SU-DHL-6 (cell line): ENCODE data around the gene INTS7.

Experiments
- H2AFZ ChIP-seq: fragments of 200-600 bp; sonication (generic); 2 replicates; pipeline ENCODE4 v1.6.1; 2014; ENCODE audit warnings: low read depth, mild to moderate bottlenecking, moderate library complexity, mixed read lengths, antibody characterized with exemption, low read length; ENCODE audit not compliant: severe bottlenecking
- H3F3A ChIP-seq: fragments of 200-600 bp; shearing (Covaris generic); 2 replicates; pipeline ENCODE4 v1.6.0; 2016; ENCODE audit warnings: antibody characterized with exemption, mild to moderate bottlenecking; ENCODE audit not compliant: insufficient read depth
- H3K27ac ChIP-seq: fragments of 200-600 bp; sonication (generic); 2 replicates; pipeline ENCODE4 v1.5.1; 2016; ENCODE audit warnings: low read depth, mild to moderate bottlenecking, low read length, moderate library complexity, mixed read lengths
- H3K27me3 ChIP-seq: fragments of 200-600 bp; sonication (generic), shearing (Covaris generic); 2 replicates; pipeline ENCODE4 v1.6.0; 2014; ENCODE audit warnings: mild to moderate bottlenecking, low read length
- H3K36me3 ChIP-seq: fragments of 200-600 bp; sonication (generic); 2 replicates; pipeline ENCODE4 v1.6.1; 2014; ENCODE audit warnings: mild to moderate bottlenecking, low read length, mixed read lengths
- H3K4me2 ChIP-seq: fragments of 300-600, 200-600 bp; shearing (Covaris generic), sonication (generic); 2 replicates; pipeline ENCODE4 v1.6.0; 2014; ENCODE audit warnings: low read length, low read depth, mild to moderate bottlenecking; ENCODE audit not compliant: poor library complexity, severe bottlenecking
- H3K4me3 ChIP-seq: fragments of 200-600 bp; sonication (generic); 2 replicates; pipeline ENCODE4 v1.5.1; 2014; ENCODE audit warnings: antibody characterized with exemption, low read length, mild to moderate bottlenecking, mixed read lengths; ENCODE audit not compliant: insufficient read depth, poor library complexity, severe bottlenecking
- H3K79me2 ChIP-seq: fragments of 200-600 bp; sonication (generic); 2 replicates; pipeline ENCODE4 v1.6.1; 2014; ENCODE audit warnings: mild to moderate bottlenecking, low read length, moderate library complexity; ENCODE audit not compliant: insufficient read depth
- H3K9ac ChIP-seq: fragments of 200-600 bp; sonication (generic); 2 replicates; pipeline ENCODE4 v1.7.0; 2014; ENCODE audit warnings: mild to moderate bottlenecking, low read length
- H3K9me2 ChIP-seq: fragments of 200-600 bp; sonication (generic); replicated peaks from 2 replicates; pipeline ENCODE4 v1.6.1; 2014; ENCODE audit warnings: low read length; ENCODE audit not compliant: insufficient read depth
- H3K9me3 ChIP-seq: fragments of 200-600 bp; sonication (generic); 2 replicates; pipeline ENCODE4 v1.6.1; 2014; ENCODE audit warnings: low read length, mixed read lengths; ENCODE audit not compliant: insufficient read depth
- H4K20me1 ChIP-seq: fragments of 200-600 bp; sonication (generic); 2 replicates; pipeline ENCODE4 v1.6.1; 2014; ENCODE audit warnings: low read depth, mild to moderate bottlenecking, antibody characterized with exemption, low read length, moderate library complexity, mixed read lengths
- EZH2phosphoT487 ChIP-seq: fragments of 200-600 bp; sonication (generic), shearing (Covaris generic); conservative IDR thresholded peaks from 2 replicates; pipeline ENCODE4 v1.6.1; 2018; ENCODE audit warnings: mild to moderate bottlenecking, antibody characterized with exemption, low read length, moderate library complexity, mixed read lengths
- TF ChIP-seq, protein P1 (sequence below): fragments of 200-600 bp; sonication (generic); IDR thresholded peaks from one replicate; pipeline ENCODE4 v1.5.1; 2017; ENCODE audit warnings: antibody characterized with exemption, mild to moderate bottlenecking, low read length, moderate library complexity; ENCODE audit not compliant: insufficient read depth, poor library complexity, severe bottlenecking

Gene INTS7

DNA sequence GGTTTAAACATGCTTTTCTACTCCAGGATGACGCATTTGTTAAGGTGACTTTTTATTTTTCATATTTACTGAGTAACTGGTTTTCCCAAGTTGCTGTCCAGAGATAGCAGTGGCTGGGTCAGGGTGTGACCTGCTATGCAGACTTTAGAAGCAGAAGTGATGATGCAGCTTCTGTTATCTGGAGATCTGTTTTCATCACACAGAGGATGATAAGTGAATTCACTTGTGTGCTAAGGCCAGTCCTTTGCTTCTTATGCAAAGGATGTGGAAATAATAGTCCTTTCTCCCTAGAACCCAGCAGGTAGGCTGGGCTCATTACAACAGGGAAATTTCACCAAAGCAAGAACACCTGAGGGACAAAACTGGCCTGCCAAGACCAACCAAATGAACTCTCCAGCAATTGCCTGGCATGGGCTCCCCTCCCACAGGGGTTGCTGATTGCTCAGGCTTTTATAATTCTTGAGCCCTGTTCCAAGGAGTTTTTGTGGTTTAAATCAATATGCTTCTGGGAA is 107.0 kb downstream of the INTS7 start:
- Histone ChIP-seq H3K27me3 (no peaks in the 10 kb centered on the region), H3K9ac (no peak overlapping the region), H3K27ac (no peak overlapping the region), H3K4me3 (no peak overlapping the region), H3F3A (no peaks in the 10 kb centered on the region), H2AFZ (no peak overlapping the region), H4K20me1 (no peaks in the 10 kb centered on the region), H3K9me3 (no peaks in the 10 kb centered on the region), H3K9me2 (no peaks in the 10 kb centered on the region), H3K4me2 (no peak overlapping the region), H3K36me3 (no peaks in the 10 kb centered on the region), H3K79me2 (no peaks in the 10 kb centered on the region)
- TF ChIP-seq EZH2phosphoT487: no peak
- TF ChIP-seq, protein P1, sequence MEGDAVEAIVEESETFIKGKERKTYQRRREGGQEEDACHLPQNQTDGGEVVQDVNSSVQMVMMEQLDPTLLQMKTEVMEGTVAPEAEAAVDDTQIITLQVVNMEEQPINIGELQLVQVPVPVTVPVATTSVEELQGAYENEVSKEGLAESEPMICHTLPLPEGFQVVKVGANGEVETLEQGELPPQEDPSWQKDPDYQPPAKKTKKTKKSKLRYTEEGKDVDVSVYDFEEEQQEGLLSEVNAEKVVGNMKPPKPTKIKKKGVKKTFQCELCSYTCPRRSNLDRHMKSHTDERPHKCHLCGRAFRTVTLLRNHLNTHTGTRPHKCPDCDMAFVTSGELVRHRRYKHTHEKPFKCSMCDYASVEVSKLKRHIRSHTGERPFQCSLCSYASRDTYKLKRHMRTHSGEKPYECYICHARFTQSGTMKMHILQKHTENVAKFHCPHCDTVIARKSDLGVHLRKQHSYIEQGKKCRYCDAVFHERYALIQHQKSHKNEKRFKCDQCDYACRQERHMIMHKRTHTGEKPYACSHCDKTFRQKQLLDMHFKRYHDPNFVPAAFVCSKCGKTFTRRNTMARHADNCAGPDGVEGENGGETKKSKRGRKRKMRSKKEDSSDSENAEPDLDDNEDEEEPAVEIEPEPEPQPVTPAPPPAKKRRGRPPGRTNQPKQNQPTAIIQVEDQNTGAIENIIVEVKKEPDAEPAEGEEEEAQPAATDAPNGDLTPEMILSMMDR: no peak

- no peak overlapping the region for H3K4me3 ChIP-seq
- H3K79me2 ChIP-seq: no peaks in the 10 kb centered on the region
- H3K9me2 ChIP-seq: no peaks in the 10 kb centered on the region
- H2AFZ ChIP-seq: no peak overlapping the region
- H3K9me3 ChIP-seq: no peaks in the 10 kb centered on the region
- TF ChIP-seq, protein P1: no peak
- TF ChIP-seq EZH2phosphoT487: no peak
- H4K20me1 ChIP-seq: no peaks in the 10 kb centered on the region
- H3K27me3 ChIP-seq: no peaks in the 10 kb centered on the region
- H3K9ac ChIP-seq: no peak overlapping the region
- H3K36me3 ChIP-seq: no peaks in the 10 kb centered on the region
- H3F3A ChIP-seq: no peaks in the 10 kb centered on the region
- H3K27ac ChIP-seq: no peak overlapping the region
- no peak overlapping the region for H3K4me2 ChIP-seq
Observed at GRCh38 chr1:211925016-211925415, 110.3 kb downstream of the INTS7 start.

GRCh38 chr1:211924256-211924655 is 111.1 kb downstream of the INTS7 start:
- no peak overlapping the region for H3K4me2 ChIP-seq
- no peaks in the 10 kb centered on the region for H4K20me1 ChIP-seq
- no peaks in the 10 kb centered on the region for H3K9me2 ChIP-seq
- no peak for TF ChIP-seq EZH2phosphoT487
- TF ChIP-seq, protein P1: no peak
- H3K9ac ChIP-seq: no peak overlapping the region
- no peaks in the 10 kb centered on the region for H3K9me3 ChIP-seq
- no peaks in the 10 kb centered on the region for H3K79me2 ChIP-seq
- H2AFZ ChIP-seq: no peak overlapping the region
- H3K36me3 ChIP-seq: no peaks in the 10 kb centered on the region
- no peaks in the 10 kb centered on the region for H3K27me3 ChIP-seq
- H3F3A ChIP-seq: no peaks in the 10 kb centered on the region
- no peak overlapping the region for H3K4me3 ChIP-seq
- no peak overlapping the region for H3K27ac ChIP-seq
